ENCODE results near the gene APLF. TPM values are rescaled to one million over a fixed set of nuclear protein-coding genes. Genes with fewer than 3 reads are reported as not detected.

APLF gene
- total and polyA plus RNA-seq, 2 of the 8 experiments (the other 6 are each of a cell fraction or from before 2014, with no cell fraction given) = 4.4 to 7.3 TPM

- Histone ChIP-seq H2BK15ac (ENCODE audit: low read length) (no peak overlapping the region), H3K4ac (replicated peaks; ENCODE audit: insufficient read length, low read depth, low read length) (no peak overlapping the region), H3K4me1 (replicated peaks in 1 of 4; ENCODE audit: control insufficient read depth in 3 of 4, insufficient read depth in 4 of 4, low read length in 3 of 4) (no peaks in the 10 kb centered on the region), H3K79me1 (ENCODE audit: low read depth, low read length) (no peaks in the 10 kb centered on the region), H2BK20ac (ENCODE audit: low read length) (no peak overlapping the region), H2AK5ac (ENCODE audit: low read depth, low read length) (no peak overlapping the region), H3K4me2 (ENCODE audit: insufficient read depth in 1 of 2, low read depth in 2 of 2, low read length in 2 of 2) (no peak overlapping the region), H4K5ac (ENCODE audit: insufficient read length, low read depth, low read length) (no peak overlapping the region), H4K8ac (ENCODE audit: extremely low read depth, insufficient read depth, low read length) (no peak overlapping the region), H3K9ac (replicated peaks in 1 of 4; ENCODE audit: extremely low read depth in 1 of 4, low read depth in 3 of 4, low read length in 3 of 4) (no peak overlapping the region), H3K18ac (ENCODE audit: extremely low read depth, low read length) (no peak overlapping the region), H4K91ac (replicated peaks; ENCODE audit: insufficient read length, low read length) (no peak overlapping the region), H3K56ac (replicated peaks; ENCODE audit: insufficient read length, low read depth, low read length) (no peak overlapping the region), H3K23me2 (ENCODE audit: low read depth, low read length) (no peaks in the 10 kb centered on the region), H3K36me3 (ENCODE audit: control insufficient read depth in 2 of 4, insufficient read depth in 4 of 4, low read length in 3 of 4) (no peaks in the 10 kb centered on the region), H2BK120ac (replicated peaks; ENCODE audit: low read depth, low read length) (no peak overlapping the region), H3K14ac (ENCODE audit: insufficient read length) (no peak overlapping the region), H3K4me3 (ENCODE audit: extremely low read depth in 1 of 4, insufficient read depth in 2 of 4, low read depth in 3 of 4, low read length in 4 of 4) (no peak overlapping the region), H2AFZ (ENCODE audit: low read length) (no peak overlapping the region), H2BK5ac (ENCODE audit: low read depth, low read length) (no peak overlapping the region), H3K23ac (ENCODE audit: insufficient read length) (no peak overlapping the region), H4K20me1 (replicated peaks in 1 of 2; ENCODE audit: control insufficient read depth in 1 of 2, insufficient read depth in 2 of 2, low read length in 2 of 2) (no peaks in the 10 kb centered on the region), H3K9me3 (ENCODE audit: insufficient read depth in 2 of 2, low read depth in 1 of 2, low read length in 1 of 2) (no peaks in the 10 kb centered on the region), H2BK12ac (ENCODE audit: low read depth, low read length) (no peak overlapping the region), H3K79me2 (ENCODE audit: control insufficient read depth in 1 of 2, insufficient read depth in 2 of 2, low read length in 2 of 2) (no peaks in the 10 kb centered on the region), H3K27ac (ENCODE audit: low read depth, low read length) (no peak overlapping the region), H3K27me3 (replicated peaks in 1 of 4; ENCODE audit: control insufficient read depth in 3 of 4, extremely low read depth in 1 of 4, insufficient read depth in 3 of 4, low read length in 3 of 4) (no peaks in the 10 kb centered on the region)
- no peak for DNase-seq (ENCODE audit: low read depth in 1 of 2, low spot score in 2 of 2)
- no peak for TF ChIP-seq CBX8 (IDR thresholded peaks at IDR 0.05; ENCODE audit: borderline replicate concordance, low read depth, low read length)
- TF ChIP-seq ZNF274 (IDR thresholded peaks at IDR 0.05; ENCODE audit: borderline replicate concordance, extremely low read depth, low read length) = no peak
- no peak for TF ChIP-seq BRCA1 (IDR thresholded peaks at IDR 0.05; ENCODE audit: low read depth, low read length)
- TF ChIP-seq SP4 (IDR thresholded peaks at IDR 0.05; ENCODE audit: low read length) = no peak
- TF ChIP-seq, protein P1, sequence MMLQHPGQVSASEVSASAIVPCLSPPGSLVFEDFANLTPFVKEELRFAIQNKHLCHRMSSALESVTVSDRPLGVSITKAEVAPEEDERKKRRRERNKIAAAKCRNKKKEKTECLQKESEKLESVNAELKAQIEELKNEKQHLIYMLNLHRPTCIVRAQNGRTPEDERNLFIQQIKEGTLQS (IDR thresholded peaks at IDR 0.05; ENCODE audit: insufficient read depth, low read depth, low read length) = no peak
- TF ChIP-seq RXRA (IDR thresholded peaks at IDR 0.05; ENCODE audit: insufficient read depth, low read depth, low read length) = no peak
- TF ChIP-seq TAF7 (optimal IDR thresholded peaks at IDR 0.05; ENCODE audit: borderline replicate concordance, low read depth, low read length) = no peak
- no peak for TF ChIP-seq EZH2 (IDR thresholded peaks at IDR 0.05; ENCODE audit: low read depth, low read length, severe bottlenecking)
- TF ChIP-seq EP300 (IDR thresholded peaks at IDR 0.05; ENCODE audit: borderline replicate concordance in 1 of 2, low read depth in 2 of 2, low read length in 2 of 2) = no peak
- no peak for TF ChIP-seq HDAC6 (IDR thresholded peaks at IDR 0.05; ENCODE audit: low read depth, low read length)
- TF ChIP-seq JUND (IDR thresholded peaks at IDR 0.05; ENCODE audit: low read length) = no peak
- TF ChIP-seq GABPA (IDR thresholded peaks at IDR 0.05; ENCODE audit: borderline replicate concordance, insufficient read depth, low read length) = no peak
- TF ChIP-seq, protein P2, sequence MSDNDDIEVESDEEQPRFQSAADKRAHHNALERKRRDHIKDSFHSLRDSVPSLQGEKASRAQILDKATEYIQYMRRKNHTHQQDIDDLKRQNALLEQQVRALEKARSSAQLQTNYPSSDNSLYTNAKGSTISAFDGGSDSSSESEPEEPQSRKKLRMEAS (IDR thresholded peaks at IDR 0.05) = no peak
- no peak for TF ChIP-seq MAFK (IDR thresholded peaks at IDR 0.05; ENCODE audit: low read depth, low read length)
- 94% methylated on average over 1 of the region's 1 CpG; no CpG with 5 or more reads in 1 of the 2 experiments for WGBS, 2 experiments (ENCODE audit: extremely low coverage in 1 of 2, insufficient coverage in 1 of 2, insufficient read length in 1 of 2, insufficient replicate concordance in 2 of 2, low coverage in 1 of 2, low lambda C conversion rate in 2 of 2, missing lambda C conversion rate in 1 of 2)
- CTCF ChIA-PET (ENCODE audit: partially characterized antibody) = interaction anchor here (2.4 kb wide), 1 partner anchor 26 kb away, joined by 7 read pairs; no protein-coding TSS in a partner anchor
- POLR2A ChIA-PET (ENCODE audit: partially characterized antibody) = no interaction called here
- no peak for FAIRE-seq
Observed at GRCh38 chr2:68569604-68570003, 102.2 kb downstream of the APLF start.
